Right ventricle myocardium inferior (tissue), 1 donor: ENCODE measurements around the gene C22orf23. TPM values are rescaled to one million over a fixed set of nuclear protein-coding genes. Genes with fewer than 3 reads are reported as not detected.
"Not testable (repeated sequence)": the region's sequence is repeated elsewhere in the genome, so short reads cannot be mapped to it uniquely, and the experiment has no call there.

Experiments
- ATAC-seq: fragments of 200-7000 bp; cut with Tn5 transposase; one replicate; pipeline ENCODE4 v1.9.1; 2020; ENCODE audit warnings: mild to moderate bottlenecking, moderate library complexity
- DNase-seq: peaks from one replicate; pipeline ENCODE4 v3.0.0; 2021; ENCODE audit errors: missing footprints
- intact Hi-C: fragments of 100-400 bp; cut with DNase I; formaldehyde crosslinking; loops from one replicate; pipeline ENCODE4 v1.11.0; 2022
- total RNA-seq: library from RNA; stranded (reverse); fragmentation: NEBNext Ultra II Directional; extraction: Animal tissue kit (Norgen Biotek cat#: 25700); gene quantifications from one replicate; pipeline ENCODE4 v1.2.1, GENCODE V29; 2021
- donor health status: DM: no; HTN: yes; CAD: no; lungs with severe emphysema.

The C22orf23 gene
- total RNA-seq, 1 donor from 2014 or later, result 0.68 TPM

- intact Hi-C loops, result loop anchor here (1.0 to 2.0 kb wide), 2 partner anchors 79 to 149 kb away; no protein-coding TSS in a partner anchor
- ATAC-seq, result peak; percentile 54
Observed at GRCh38 chr22:37965940-37966664, 12.7 kb upstream of the C22orf23 start.

GRCh38 chr22:37961062-37961461, 7.7 kb upstream of the C22orf23 start:
- intact Hi-C loops, result no loop called here
- DNase-seq (no peak), ATAC-seq (no peak)

More at GRCh38 chr22:37965940-37966664, 12.7 kb upstream of the C22orf23 start:
- DNase-seq, result no peak

- ATAC-seq (no peak), DNase-seq (no peak)
- intact Hi-C loops, result no loop called here
Observed at GRCh38 chr22:37959231-37959825, 5.9 kb upstream of the C22orf23 start.

- DNase-seq (no peak), ATAC-seq (no peak)
- intact Hi-C loops, result no loop called here
Observed at GRCh38 chr22:37957232-37957631, 3.8 kb upstream of the C22orf23 start.

- ATAC-seq, intact Hi-C loops, DNase-seq: not testable (repeated sequence)
Observed at GRCh38 chr22:37955825-37956397, 2.5 kb upstream of the C22orf23 start.

- no peak for DNase-seq
- intact Hi-C loops, result no loop called here
- ATAC-seq, result no peak
Observed at GRCh38 chr22:37954686-37955085, 1.3 kb upstream of the C22orf23 start.

GRCh38 chr22:37953062-37953436, 352 bp downstream of the C22orf23 start:
- intact Hi-C loops, result no loop called here
- DNase-seq (no peak), ATAC-seq (peak; percentile 33)

- peak; percentile 5 for ATAC-seq
- intact Hi-C loops, DNase-seq: not testable (repeated sequence)
Observed at GRCh38 chr22:37952629-37953028, 772 bp downstream of the C22orf23 start.

GRCh38 chr22:37951305-37951704, 2.1 kb downstream of the C22orf23 start:
- no peak for DNase-seq
- ATAC-seq, result no peak
- intact Hi-C loops, result no loop called here

- intact Hi-C loops, ATAC-seq: not testable (repeated sequence)
Observed at GRCh38 chr22:37947142-37947795, 6.1 kb downstream of the C22orf23 start.

GRCh38 chr22:37944423-37944822, 9.0 kb downstream of the C22orf23 start:
- intact Hi-C loops, result not testable (repeated sequence)
- DNase-seq, result peak; percentile 56

More at GRCh38 chr22:37947142-37947795, 6.1 kb downstream of the C22orf23 start:
- peak; percentile 59 for DNase-seq

GRCh38 chr22:37943825-37944198, 9.6 kb downstream of the C22orf23 start:
- no peak for ATAC-seq

More at GRCh38 chr22:37944423-37944822, 9.0 kb downstream of the C22orf23 start:
- not testable (repeated sequence) for ATAC-seq

GRCh38 chr22:37943136-37943824, 10.1 kb downstream of the C22orf23 start:
- no peak for DNase-seq
- intact Hi-C loops, result no loop called here
- ATAC-seq, result no peak

More at GRCh38 chr22:37943825-37944198, 9.6 kb downstream of the C22orf23 start:
- peak; percentile 57 for DNase-seq
- intact Hi-C loops, result no loop called here

- intact Hi-C loops, result no loop called here
- DNase-seq (no peak), ATAC-seq (no peak)
Observed at GRCh38 chr22:37942133-37942532, 11.3 kb downstream of the C22orf23 start.

- DNase-seq (no peak), ATAC-seq (no peak)
- intact Hi-C loops, result no loop called here
Observed at GRCh38 chr22:37940698-37941376, 12.6 kb downstream of the C22orf23 start.

- DNase-seq (peak; percentile 95), ATAC-seq (peak; percentile 95)
- intact Hi-C loops, result no loop called here
Observed at GRCh38 chr22:37933711-37934376, 19.6 kb downstream of the C22orf23 start.

GRCh38 chr22:37932821-37933578, 20.4 kb downstream of the C22orf23 start:
- no peak for ATAC-seq
- intact Hi-C loops, result loop anchor here (1.0 kb wide), 1 partner anchor 45 kb away; no protein-coding TSS in a partner anchor
- peak; percentile 69 for DNase-seq
